Erythroblast (primary cell): ENCODE measurements around the gene KCNC2.

ENCODE experiments used
- DNase-seq, 2 experiments: peaks; one replicate each; lab custom pipeline; 2025; lab: John Stamatoyannopoulos, UW
- GATA1 ChIP-seq: IDR thresholded peaks from 2 replicates; pipeline ENCODE4 v1.6.1; 2011; ENCODE audit warnings: low read depth, mild to moderate bottlenecking, control low read depth, low read length, moderate library complexity
- POLR2A ChIP-seq: IDR thresholded peaks from 2 replicates; pipeline ENCODE4 v1.6.1; 2011; ENCODE audit warnings: mild to moderate bottlenecking, low read length

KCNC2 gene

GRCh38 chr12:75129275-75129674, 80.4 kb downstream of the KCNC2 start:
- TF ChIP-seq GATA1 = no peak
- TF ChIP-seq POLR2A = no peak
- no peak for DNase-seq

- DNase-seq = no peak
These were observed 88.5 kb downstream of the KCNC2 start for GRCh38 chr12:75121036-75121705.

GRCh38 chr12:75120311-75120711, 89.3 kb downstream of the KCNC2 start:
- TF ChIP-seq POLR2A (no peak), GATA1 (no peak)
- DNase-seq = no peak

More at GRCh38 chr12:75121036-75121705, 88.5 kb downstream of the KCNC2 start:
- TF ChIP-seq POLR2A = no peak
- TF ChIP-seq GATA1 = no peak

- TF ChIP-seq POLR2A = no peak
- TF ChIP-seq GATA1 = no peak
These were observed 92.9 kb downstream of the KCNC2 start for GRCh38 chr12:75116646-75117198.

GRCh38 chr12:75115748-75116147, 93.9 kb downstream of the KCNC2 start:
- no peak for TF ChIP-seq POLR2A
- TF ChIP-seq GATA1 = no peak
- no peak for DNase-seq

More at GRCh38 chr12:75116646-75117198, 92.9 kb downstream of the KCNC2 start:
- no peak for DNase-seq

- no peak for DNase-seq
- TF ChIP-seq POLR2A (no peak), GATA1 (no peak)
These were observed 105.8 kb downstream of the KCNC2 start for GRCh38 chr12:75103822-75104221.

GRCh38 chr12:75101781-75102180, 107.9 kb downstream of the KCNC2 start:
- TF ChIP-seq GATA1 (no peak), POLR2A (no peak)
- DNase-seq = no peak

- TF ChIP-seq POLR2A = no peak
- no peak for DNase-seq
These were observed 110.4 kb downstream of the KCNC2 start for GRCh38 chr12:75099210-75099609.

- TF ChIP-seq GATA1 (no peak), POLR2A (no peak)
These were observed 112.6 kb downstream of the KCNC2 start for GRCh38 chr12:75097003-75097402.

GRCh38 chr12:75087654-75088053, 122.0 kb downstream of the KCNC2 start:
- TF ChIP-seq POLR2A (no peak), GATA1 (no peak)
- DNase-seq = no peak

More at GRCh38 chr12:75097003-75097402, 112.6 kb downstream of the KCNC2 start:
- DNase-seq = no peak

GRCh38 chr12:75086091-75087038, 123.3 kb downstream of the KCNC2 start:
- no peak for DNase-seq
- TF ChIP-seq GATA1 = no peak
- no peak for TF ChIP-seq POLR2A

- no peak for TF ChIP-seq GATA1
- no peak for TF ChIP-seq POLR2A
- no peak for DNase-seq
These were observed 128.3 kb downstream of the KCNC2 start for GRCh38 chr12:75081305-75081704.

GRCh38 chr12:75080582-75080981, 129.1 kb downstream of the KCNC2 start:
- TF ChIP-seq GATA1 (no peak), POLR2A (no peak)
- no peak for DNase-seq

- no peak for DNase-seq
- TF ChIP-seq GATA1 = no peak
- TF ChIP-seq POLR2A = no peak
These were observed 144.2 kb downstream of the KCNC2 start for GRCh38 chr12:75065482-75065881.
